ENCODE results near the gene CACHD1.
"Not testable (repeated sequence)": the region's sequence is repeated elsewhere in the genome, so short reads cannot be mapped to it uniquely, and the experiment has no call there.

The CACHD1 gene

DNA sequence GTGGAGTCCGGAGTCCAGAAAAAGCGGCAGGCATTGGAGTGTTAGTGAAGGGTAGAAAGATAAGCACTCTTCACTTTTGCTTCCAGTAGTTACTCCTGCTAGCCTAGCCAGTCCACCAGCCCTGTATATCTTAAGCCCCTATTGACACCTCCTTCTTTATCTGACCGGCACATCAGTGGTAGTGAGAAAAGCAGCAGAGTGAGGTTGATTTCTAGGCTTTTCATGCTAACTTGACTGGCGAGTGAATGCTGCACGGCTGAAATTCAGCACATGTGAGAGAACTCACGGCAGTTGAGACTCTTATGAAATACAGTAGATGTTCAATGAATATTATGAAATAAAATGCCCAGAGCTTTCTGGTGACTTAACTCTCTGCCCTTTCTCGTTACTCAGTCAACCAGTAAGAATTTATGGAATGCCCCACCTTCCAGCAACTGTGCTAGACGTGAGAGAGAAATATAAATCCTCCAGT, 128.2 kb downstream of the CACHD1 start:
- peak; percentile 92 for DNase-seq

DNA sequence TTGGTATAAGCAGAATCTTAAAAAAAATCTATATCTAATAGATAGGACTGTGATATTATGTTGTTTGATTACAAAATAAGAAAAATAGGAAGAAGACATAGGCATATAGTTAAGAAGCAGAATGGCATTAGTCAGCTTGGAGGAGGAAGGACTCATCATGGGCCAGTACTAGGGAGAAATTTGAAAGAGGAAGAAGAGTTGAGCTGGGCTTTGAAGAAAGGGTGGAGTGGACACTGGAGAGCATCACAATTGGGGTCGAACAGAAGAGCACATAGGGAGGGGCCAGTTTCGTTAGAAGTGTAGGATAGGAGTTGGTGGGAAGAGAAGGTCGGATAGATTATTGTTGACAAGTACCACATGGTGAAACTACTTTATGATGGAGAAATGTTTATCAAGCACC, 129.3 kb downstream of the CACHD1 start:
- no peak for DNase-seq

DNA sequence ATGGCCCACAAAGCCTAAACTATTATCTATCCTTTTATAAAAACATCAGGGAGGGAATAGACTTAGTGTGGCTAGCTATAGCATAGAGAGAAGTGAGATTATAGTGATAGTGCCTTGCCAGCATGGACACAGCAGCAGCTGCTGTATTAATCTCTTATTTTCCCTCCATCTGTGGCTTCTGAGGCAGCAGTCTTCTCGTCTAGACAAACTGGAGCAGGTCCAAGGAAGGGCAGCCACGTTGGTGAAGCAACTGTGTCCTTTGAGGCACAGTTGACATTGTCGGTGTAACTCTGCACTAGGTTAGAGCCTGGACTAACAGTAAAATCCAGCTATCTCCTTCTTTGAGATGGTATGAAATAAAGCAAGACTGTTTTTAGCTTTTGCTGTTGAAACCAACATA, 131.3 kb downstream of the CACHD1 start:
- no peak for DNase-seq

DNA sequence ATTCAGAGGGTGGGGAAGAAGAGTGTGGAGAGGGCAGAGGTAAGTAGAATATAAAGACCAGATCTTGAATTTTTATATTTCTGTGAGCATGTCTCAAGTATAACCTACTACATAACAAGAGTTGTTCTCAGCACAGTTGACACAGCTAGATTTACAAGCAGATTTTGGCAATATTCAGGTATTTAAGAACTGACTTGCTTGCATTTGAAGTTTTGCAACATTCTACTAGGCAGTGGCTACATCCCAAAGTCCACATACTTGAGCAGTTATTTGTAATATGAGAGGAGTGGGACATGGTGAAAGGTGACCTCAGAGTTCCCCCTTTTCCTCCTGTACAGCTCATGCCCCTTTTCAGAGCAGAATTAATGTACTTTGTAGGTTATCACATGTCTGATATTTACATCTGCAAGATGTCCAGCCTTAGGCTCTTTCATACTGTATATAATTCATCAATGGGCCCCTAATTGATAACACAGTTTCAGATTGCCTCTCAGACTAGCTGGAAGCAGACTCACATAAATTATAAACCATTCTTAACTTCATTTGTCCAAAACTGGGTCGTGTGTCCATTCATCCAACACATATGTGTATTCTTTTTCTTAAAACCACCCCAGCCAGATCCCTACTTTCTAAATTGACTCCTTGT, 138.2 kb downstream of the CACHD1 start:
- DNase-seq, result no peak

DNA sequence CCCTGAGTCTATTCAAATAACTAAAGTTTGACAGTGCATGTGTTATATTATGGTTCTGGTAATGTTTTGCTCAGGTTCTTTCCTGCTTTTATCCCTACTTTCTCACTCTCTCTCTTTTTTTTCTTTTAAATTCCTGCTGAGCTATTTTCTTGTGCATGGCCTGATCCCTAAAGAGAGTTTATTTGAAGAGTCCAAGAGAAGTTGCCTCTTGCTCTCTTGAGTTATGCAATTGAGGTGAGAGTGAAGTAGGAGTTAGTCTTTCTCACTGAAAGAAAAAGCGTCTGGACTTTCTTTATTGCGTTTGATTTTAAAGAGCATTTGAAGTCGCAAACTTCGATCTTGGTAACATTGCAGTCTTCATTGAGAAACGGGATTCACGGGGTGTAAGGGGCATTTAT, 138.7 kb downstream of the CACHD1 start:
- no peak for DNase-seq

DNA sequence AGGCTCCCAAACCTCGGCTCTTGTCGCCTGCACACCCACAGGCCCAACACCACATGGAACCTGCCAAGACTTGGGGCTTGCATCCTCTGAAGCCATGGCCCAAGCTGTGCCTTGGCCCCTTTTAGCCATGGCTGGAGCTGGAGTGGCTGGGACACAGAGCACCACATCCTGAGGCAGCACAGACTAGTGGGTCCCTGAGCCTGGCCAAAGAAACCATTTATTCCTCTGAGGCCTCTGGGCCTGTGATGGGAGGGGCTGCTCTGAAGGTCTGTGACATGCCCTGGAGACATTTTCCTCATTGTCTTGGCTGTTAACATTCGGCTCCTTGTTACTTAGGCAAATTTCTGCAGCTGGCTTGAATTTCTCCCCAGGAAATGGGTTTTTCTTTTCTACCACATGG, 141.0 kb downstream of the CACHD1 start:
- DNase-seq, result not testable (repeated sequence)

DNA sequence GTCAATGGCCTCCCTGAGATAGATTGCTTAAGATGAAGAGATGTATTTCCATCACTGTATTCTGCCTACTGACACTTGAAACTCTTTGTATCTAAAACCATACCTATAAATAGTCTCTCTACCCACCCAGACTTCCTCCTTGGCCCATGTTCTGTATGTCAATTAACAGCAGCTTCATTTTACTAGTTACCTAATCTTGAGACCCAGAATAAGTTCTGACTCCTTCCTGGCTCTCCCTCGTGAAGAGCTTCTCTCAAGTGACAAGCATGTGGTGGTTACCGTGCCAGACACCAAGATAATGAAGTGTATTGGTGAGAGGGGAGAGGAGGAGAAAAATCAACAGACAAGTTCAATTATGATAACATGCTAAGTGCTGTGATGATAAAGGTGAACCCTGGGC, 146.1 kb downstream of the CACHD1 start:
- no peak for DNase-seq

DNA sequence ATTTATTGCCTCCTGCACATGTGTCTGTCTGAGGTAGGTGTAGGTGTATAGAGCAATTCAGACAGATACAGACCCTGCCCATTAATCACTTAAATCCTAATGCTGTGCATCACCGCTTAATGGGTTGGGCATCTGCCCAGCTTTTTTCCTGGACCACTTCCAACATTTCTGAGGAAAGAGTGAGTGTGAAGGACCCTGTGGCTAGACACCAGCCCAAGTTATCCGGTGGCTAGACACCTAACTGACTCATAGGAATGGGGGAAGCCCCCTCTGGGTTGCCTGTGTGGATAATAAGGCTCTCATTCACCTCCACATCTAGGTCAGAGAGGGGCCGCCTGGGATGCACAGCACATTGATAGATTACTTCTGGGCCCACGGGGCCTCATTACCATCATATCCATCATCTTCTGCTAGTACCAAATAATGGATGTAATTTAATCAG, 153.8 kb downstream of the CACHD1 start:
- peak; percentile 56 for DNase-seq

DNA sequence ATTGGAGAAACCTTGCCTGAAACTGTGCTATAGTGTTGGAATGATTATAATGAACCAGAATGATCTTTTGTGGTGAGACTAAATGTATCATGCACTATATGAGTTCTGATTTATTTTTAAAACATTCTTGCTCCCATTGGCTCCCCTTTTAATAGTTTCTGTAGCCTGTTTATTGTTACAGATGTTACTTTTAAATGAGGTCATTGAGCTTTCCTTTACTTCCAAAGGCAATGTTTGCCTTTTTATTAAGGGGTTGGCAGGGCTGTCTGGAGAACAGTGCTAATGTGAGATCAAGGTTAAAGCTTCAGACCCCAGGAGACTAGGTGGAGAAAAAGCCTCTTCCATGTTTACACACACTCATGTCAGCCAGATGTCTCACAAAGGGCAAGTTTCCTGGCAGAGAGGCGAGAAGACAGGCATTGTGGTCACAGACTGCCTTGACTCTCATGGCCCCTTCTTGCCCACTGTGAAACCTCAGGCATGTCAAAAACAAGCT, 154.3 kb downstream of the CACHD1 start:
- no peak for DNase-seq

DNA sequence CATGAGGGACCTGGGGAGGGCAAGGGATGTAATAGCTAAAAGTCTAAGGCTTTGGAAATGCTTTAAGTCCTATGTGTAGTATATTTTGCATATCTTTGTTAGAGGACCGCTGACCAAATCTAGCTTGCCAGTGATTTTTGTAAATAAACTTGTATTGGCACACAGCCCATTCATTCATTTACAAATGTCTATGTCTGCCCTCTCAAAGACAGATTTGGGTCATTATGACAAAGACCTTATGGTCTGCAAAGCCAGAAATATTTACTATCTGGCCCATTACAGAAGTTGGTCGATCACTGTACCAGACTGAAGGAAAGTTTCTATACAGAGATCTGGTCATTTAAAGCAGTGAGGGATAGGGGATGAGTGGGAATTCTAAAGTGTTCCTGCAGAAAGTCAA, 154.9 kb downstream of the CACHD1 start:
- DNase-seq, result no peak

DNA sequence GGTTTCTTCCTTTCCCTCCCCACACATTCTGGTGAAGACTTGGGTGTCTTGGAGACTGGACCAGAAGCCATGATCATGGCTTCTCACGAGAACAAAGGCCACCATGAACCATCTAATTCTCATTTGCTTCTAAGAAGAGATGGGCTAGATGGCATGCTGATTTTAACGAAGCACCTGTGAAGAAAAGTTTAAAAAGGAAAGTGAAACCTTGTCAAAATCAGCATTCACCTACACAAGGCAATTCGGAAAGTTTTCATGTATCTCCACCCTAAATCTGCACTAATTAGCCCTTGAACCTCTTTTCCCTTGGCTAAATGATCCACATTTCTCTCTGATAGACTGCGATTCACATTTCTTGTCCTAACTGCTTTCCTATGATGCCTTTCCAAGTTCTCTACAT, 160.7 kb downstream of the CACHD1 start:
- no peak for DNase-seq

DNA sequence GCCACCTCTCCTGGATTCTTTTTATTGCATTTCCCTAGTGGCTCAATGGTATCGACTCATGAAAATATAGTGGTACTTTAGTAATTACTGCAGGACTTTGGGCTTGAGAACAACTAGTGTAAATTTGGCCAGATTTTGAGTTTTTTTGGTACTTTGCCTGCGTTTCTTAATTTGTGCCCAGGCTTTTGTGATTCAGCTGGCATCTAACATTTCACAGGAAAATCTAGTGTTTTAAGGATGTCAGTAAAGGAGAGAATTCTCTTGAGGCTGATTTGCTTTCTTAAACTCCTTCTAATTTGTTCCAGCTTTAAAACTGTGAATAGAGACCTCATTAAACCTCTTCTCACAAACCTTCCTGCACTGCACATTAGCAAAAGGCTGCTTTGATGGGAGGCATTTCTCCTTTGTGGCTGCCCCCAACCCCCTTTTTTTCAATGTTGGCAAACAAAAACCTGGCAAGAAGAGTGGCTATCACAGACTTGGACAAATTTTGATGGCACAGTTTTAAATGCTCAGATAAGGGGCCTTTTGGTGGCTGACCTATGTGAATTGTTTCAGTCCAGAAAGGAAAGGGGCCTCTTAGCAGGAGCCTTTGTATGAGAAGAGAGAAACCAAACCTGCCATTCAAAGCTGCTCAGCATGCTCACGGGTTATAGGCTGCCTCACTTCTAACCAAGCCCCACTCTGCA, 161.6 kb downstream of the CACHD1 start:
- DNase-seq, result no peak

DNA sequence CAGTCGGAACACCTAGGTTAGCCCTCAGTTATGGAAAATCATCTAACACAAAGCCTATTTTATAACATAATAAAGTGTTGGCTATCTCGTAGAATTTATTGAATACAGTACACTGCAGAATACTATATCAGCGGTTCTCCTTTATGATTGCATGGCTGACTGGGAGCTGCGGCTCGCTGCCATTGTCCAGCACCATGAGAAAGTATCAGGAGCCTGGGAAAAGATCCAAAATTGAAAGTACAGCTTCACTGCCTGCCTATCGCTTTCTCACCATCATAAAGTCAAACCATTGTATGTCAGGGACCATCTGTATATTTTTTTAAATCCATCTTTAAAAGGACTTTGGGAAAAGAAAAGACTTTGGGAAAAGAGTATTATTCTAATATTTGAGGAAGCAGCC, 163.0 kb downstream of the CACHD1 start:
- DNase-seq, result no peak

DNA sequence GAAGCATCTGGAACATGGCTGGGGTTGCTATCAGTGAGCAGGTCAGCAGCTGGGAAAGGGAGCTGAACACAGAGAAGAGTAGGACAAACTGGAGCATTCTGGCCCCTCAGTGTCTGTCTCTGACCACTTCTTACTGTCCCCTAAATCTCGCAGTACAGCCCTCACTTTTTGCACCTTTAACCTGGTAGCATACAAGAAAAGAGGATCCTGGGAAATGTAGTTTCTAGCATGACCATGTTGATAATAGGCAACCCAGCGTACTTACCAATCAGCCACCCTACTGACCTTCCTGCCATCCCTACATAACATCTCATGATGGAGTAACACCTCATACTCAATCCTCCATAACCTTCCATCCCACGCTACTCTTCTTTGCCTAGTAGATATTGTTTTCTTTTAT, 175.8 kb downstream of the CACHD1 start:
- no peak for DNase-seq

DNA sequence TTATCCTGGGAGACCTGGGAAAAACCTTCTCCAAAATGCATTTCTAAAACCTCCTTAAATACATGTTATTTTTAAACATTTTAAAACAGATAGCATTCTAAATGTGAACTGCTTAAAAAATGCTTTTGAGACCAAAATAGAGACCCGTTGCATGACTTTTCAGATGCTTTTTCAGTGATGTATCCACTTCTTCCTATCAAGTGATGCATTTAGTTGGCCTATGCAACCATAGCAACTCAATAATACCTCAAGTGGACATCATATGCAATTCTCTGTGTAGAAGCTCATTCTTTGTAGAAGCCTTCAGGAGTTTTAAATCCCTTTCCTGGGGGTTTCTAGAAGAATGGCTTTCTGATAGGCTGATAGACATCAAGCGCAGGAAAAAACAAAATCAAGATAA, 180.5 kb downstream of the CACHD1 start:
- DNase-seq, result no peak

DNA sequence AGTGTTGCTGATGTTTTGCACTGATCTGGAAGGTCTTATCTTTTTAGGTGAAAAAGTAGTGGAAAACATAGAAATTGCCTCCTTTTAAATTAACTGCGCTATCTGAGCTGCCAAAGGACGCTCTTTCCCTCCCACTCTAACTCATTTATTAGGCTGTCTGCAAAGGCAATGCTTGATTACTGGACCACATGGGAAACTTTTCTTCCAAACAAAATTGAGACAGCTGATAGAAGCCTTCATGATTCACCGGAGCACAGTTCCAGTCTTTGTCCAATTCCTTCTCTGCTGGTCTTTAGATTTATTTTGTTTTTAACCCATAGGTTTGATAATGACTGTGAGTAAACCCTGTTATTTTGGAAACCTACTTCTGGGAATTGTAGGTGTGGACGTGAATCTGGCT, 181.9 kb downstream of the CACHD1 start:
- no peak for DNase-seq

DNA sequence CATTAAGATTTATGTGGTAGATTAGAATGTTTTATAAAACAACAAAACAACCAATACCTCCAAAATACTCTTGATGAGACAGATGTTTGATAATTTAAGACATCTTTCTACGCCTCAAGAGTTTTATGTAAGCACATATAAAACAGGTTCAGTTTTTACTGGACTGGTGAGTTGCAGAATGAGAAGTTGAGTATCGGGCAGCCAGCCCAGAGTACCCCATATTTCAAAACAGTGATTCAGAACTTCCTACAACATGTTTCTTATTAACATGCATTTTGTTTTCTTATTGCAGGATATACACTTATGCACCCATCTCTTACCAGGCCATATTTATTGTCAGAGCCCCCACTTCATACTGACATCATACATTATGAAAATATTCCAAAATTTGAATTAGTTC, 183.5 kb downstream of the CACHD1 start:
- no peak for DNase-seq

DNA sequence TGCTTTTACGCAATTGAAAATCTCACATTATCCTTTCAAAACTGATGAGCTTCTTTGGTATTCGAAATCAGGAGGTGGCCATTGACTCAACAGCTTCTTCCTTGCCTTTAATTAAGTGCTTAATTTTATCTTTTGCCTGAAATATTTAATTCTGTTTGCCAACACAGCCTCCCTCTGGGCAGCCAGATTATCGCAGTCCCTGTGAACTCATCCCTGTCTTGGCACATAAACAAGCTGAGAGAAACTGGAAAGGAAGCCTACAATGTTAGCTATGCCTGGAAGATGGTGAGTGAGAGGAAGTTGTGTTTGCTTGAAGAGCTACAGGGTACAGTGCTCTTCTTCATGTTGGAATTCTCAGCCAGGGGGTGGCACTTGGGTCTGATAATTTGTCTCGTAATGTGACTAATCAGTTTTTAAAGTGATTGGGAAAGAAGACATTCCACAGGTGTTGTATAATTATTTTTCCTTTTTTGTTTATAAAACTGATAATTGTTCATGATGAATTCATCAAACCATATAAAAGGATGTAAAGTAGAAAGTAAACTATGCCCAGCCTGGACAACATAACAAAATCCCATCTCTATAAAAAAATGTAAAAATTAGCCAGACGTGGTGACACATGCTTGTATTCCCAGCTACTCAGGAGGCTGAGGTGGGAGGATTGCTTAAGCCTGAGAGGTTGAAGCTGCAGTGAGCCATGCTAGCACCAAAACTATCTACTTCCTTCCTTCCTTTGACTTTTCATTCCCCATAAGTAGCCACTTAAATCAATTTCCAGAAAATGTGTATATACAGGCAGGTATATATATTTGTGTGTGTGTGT, 184.8 kb downstream of the CACHD1 start:
- peak; percentile 31 for DNase-seq

DNA sequence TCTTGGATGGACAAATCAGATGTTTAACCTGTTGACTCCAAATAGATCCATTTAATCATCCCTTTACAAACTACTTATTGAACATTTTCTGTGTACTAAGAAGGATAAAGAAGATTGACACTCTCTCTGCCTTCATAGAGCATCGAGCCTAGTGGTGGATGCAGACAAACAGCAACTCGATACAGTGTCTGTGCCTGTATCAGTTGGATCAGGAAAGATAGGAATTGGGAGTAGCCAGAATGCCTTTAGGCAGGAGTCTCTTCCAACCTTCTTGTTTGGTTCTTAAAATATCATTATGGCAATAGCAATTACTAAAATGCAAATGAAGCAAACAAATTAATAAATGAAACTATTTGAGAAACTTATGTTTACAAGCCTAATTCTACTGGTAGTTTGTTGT, 185.9 kb downstream of the CACHD1 start:
- DNase-seq, result no peak

DNA sequence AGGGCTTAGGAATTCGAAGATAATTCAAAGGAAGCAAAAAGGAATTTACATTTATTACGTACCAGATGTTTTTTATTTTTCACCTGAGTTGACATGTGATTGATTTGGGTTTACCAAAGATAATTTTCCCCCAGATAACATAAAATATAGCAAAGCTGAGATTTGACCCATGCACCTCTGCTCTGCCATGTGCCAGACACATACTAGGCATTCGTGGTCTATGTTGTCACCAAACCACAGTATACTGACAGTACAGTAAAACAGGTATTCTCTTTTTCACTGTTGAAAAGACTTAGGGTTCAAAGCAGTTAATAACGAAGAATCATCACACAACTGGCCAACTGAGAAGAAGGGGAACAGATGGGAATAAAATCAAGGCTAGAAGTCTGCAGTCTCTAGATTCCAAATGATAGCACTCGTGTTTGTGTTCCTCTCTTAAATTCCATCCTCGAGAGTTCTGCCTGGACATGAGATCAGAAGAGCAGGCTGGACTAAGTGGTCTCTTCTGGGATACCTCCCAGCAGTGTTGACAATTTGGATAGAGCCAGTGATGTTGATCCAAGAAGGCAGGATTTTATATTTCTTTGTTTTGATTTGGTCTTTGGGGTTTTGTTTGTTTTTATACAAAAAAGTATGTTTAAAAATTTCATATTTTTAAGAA, 189.7 kb downstream of the CACHD1 start:
- no peak for DNase-seq

DNA sequence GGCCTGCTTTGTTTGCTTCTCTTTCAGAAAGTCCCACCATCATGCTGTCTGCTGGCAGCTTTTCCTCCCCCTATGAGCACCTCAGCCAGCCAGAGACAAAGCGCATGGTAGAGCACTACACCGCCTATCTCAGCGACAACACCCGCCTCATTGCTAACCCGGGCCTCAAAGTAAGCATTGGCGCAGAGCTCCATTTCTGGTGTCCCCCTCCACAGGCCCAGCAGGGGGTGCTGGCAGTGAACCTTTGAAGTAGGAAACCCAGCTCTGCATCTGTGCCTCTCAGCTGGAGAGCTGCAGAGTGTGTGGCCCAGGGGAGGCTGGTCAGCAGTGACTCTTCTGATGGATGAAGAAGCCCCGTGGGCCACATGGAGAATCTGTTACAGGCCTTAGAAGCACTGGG, 193.7 kb downstream of the CACHD1 start:
- no peak for DNase-seq

DNA sequence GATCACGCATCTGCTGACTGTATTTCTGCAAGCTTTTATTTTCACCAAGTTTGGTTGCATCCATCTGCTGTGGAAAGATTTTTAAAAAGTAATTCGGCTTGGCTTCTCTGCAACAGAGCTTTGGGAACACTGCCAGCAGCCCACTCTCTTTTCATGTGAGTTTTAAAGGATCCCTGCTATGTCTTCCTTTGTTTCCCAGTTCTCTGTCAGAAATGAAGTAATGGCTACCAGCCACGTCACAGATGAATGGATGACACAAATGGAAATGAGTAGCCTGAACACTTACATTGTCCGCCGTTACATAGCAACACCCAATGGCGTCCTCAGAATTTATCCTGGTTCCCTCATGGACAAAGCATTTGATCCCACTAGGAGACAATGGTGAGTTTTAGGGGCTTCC, 194.4 kb downstream of the CACHD1 start:
- no peak for DNase-seq

DNA sequence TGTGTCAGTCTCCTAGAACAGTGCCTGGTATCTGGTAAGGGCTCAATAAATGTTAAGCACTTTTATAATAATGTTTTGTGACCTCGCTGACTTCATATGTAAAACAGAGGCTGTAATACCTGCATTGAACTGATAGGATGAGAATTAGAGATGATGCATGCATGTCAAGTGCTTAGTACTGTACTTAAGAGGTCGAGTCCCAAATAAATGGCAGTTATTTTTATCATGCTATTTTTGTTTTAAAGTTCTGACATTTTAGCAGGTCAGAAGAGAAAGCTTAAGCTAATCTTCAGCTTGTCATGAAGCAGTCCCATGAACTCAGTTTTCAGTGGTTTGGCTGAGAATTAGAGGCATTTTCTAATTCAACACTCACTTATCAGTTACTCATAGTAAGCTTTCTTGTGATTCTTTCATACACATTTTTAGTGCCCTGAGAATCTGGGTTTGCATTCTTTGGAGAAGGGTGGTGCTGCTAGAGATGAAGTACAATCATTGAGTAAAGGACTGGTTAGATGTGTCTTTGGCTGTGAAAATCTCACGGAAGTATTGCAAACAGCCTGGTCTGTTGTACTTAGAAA, 199.3 kb downstream of the CACHD1 start:
- no peak for DNase-seq

All from NCI-H226 (cell line).